ENCODE measurements around the gene DNAAF1.

- TF ChIP-seq CTCF (IDR thresholded peaks at IDR 0.05) (no peak), FOXM1 (IDR thresholded peaks at IDR 0.05; ENCODE audit: low read depth) (no peak), RAD21 (IDR thresholded peaks at IDR 0.05; ENCODE audit: low read length) (no peak), EP300 (IDR thresholded peaks at IDR 0.05; ENCODE audit: borderline replicate concordance in 1 of 2, low read depth in 1 of 2, low read length in 1 of 2) (no peak)
- TF ChIP-seq, protein P1, sequence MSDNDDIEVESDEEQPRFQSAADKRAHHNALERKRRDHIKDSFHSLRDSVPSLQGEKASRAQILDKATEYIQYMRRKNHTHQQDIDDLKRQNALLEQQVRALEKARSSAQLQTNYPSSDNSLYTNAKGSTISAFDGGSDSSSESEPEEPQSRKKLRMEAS (IDR thresholded peaks at IDR 0.05; ENCODE audit: low read depth): no peak
These were observed 36.2 kb downstream of the DNAAF1 start for GRCh38 chr16:84181144-84181915.
